ENCODE data around the gene CC2D2B. TPM values are rescaled to one million over a fixed set of nuclear protein-coding genes. Genes with fewer than 3 reads are reported as not detected.
A peak's percentile ranks its signal among the peaks of the same experiment; 100 is the strongest.

Gene CC2D2B
- total and polyA plus RNA-seq, 2 of the 13 experiments (the other 11 are each of a cell fraction or from before 2014, with no cell fraction given): 0.20 TPM; not detected in 1

GRCh38 chr10:95976362-95977229 is 68.8 kb downstream of the CC2D2B start (continued):
- no peak for TF ChIP-seq RBM39 (IDR thresholded peaks at IDR 0.05; ENCODE audit: low read depth, low read length, poor library complexity, severe bottlenecking)
- TF ChIP-seq NR1H2 (CRISPR knock-in tag; IDR thresholded peaks at IDR 0.05; ENCODE audit: borderline replicate concordance, low read depth): no peak
- no peak for TF ChIP-seq ZNF709 (CRISPR knock-in tag; IDR thresholded peaks at IDR 0.05)
- no peak for TF ChIP-seq YEATS4 (CRISPR knock-in tag; IDR thresholded peaks at IDR 0.05; ENCODE audit: borderline replicate concordance)
- TF ChIP-seq ZNF3 (CRISPR knock-in tag; IDR thresholded peaks at IDR 0.05): peak; percentile 94
- TF ChIP-seq U2AF1 (optimal IDR thresholded peaks at IDR 0.05; ENCODE audit: low read depth, low read length): no peak

DNA sequence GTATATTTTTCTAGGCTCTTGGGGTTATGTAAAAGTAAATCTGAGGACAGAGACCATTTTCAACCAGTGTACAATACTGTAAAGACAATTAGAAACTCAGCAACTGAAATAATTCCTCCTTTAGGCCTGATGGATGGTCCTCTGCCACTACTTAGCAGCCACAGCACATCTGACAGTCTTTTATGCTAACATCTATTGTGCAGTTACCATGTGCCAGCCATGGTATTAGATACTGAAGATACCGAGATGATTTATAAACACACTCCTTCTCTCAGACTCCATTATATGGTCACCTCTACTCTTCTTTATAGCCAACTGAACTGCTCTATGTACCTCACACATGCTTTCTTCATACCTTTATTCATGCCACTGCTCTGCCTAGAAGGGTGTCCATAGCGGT is 74.4 kb downstream of the CC2D2B start:
- Histone ChIP-seq H3K27ac (ENCODE audit: extremely low read length, insufficient read depth, low read length) (no peak overlapping the region), H3K36me3 (replicated peaks in 1 of 2; ENCODE audit: control insufficient read depth in 1 of 2, insufficient read depth in 2 of 2, low read length in 2 of 2) (no peaks in the 10 kb centered on the region), H3K4me1 (ENCODE audit: insufficient read depth, low read length) (peaks cover 5% of the 10 kb centered on the region), H3K4me2 (ENCODE audit: low read depth, low read length) (no peak overlapping the region), H4K20me1 (ENCODE audit: insufficient read depth, low read length) (no peaks in the 10 kb centered on the region), H2AFZ (ENCODE audit: low read length) (no peak overlapping the region), H3K27me3 (ENCODE audit: control insufficient read depth in 1 of 2, insufficient read depth in 2 of 2, low read length in 2 of 2) (no peaks in the 10 kb centered on the region), H3K79me2 (ENCODE audit: insufficient read depth, low read length) (no peaks in the 10 kb centered on the region), H3K9ac (ENCODE audit: insufficient read depth, low read depth, low read length) (no peak overlapping the region), H3K9me3 (ENCODE audit: low read length) (no peaks in the 10 kb centered on the region), H3K4me3 (replicated peaks in 1 of 3; ENCODE audit: insufficient read depth in 1 of 3, low read depth in 2 of 3, low read length in 3 of 3) (no peak overlapping the region)
- CTCF ChIA-PET (ENCODE audit: low intra/inter-chr PET ratio, low total read pairs): no interaction called here
- no TSS peak for BruUV-seq (replicated peaks)
- FAIRE-seq: no peak
- in situ Hi-C loops (cut with HindIII; ENCODE audit: extremely low pct_ligation_motif_present, low pct_unique_long_range_greater_than_20kb): no loop called here
- no peak for ATAC-seq
- intact Hi-C loops (cut with micrococcal nuclease; ENCODE audit: unreplicated experiment): no loop called here
- 93% methylated on average over 2 of the region's 2 CpGs for WGBS (ENCODE audit: low lambda C conversion rate)
- DNase-seq (ENCODE audit: low spot score): no peak
- TF ChIP-seq ZZZ3 (CRISPR knock-in tag; IDR thresholded peaks at IDR 0.05; ENCODE audit: borderline replicate concordance): no peak
- no peak for TF ChIP-seq RBAK (CRISPR knock-in tag; IDR thresholded peaks at IDR 0.05)
- TF ChIP-seq GATA4 (IDR thresholded peaks at IDR 0.05; ENCODE audit: borderline replicate concordance, low read depth): no peak
- no peak for TF ChIP-seq FOXK2 (IDR thresholded peaks at IDR 0.05)
- TF ChIP-seq ZNF431 (CRISPR knock-in tag; IDR thresholded peaks at IDR 0.05; ENCODE audit: borderline replicate concordance, low read depth): no peak
- no peak for TF ChIP-seq AGO2 (optimal IDR thresholded peaks at IDR 0.05; ENCODE audit: low read depth, low read length)
- no peak for TF ChIP-seq ZFP62 (CRISPR knock-in tag; IDR thresholded peaks at IDR 0.05)
- TF ChIP-seq FOXK1 (CRISPR knock-in tag; IDR thresholded peaks at IDR 0.05; ENCODE audit: borderline replicate concordance, low read depth): no peak
- no peak for TF ChIP-seq ZFP41 (CRISPR knock-in tag; IDR thresholded peaks at IDR 0.05; ENCODE audit: borderline replicate concordance)
- no peak for TF ChIP-seq DRAP1 (CRISPR knock-in tag; IDR thresholded peaks at IDR 0.05)
- TF ChIP-seq SIN3A (IDR thresholded peaks at IDR 0.05; ENCODE audit: borderline replicate concordance, low read depth, low read length): no peak
- no peak for TF ChIP-seq ZNF703 (CRISPR knock-in tag; IDR thresholded peaks at IDR 0.05; ENCODE audit: borderline replicate concordance)
- POLR2A ChIA-PET: no interaction called here
